RWPE2 (cell line): ENCODE measurements around the gene RYK.

Source experiments
- ATAC-seq: fragments of 200-7000 bp; cut with Tn5 transposase; 3 replicates; pipeline ENCODE4 v1.9.1; 2021; ENCODE audit warnings: low read depth
- DNase-seq: peaks from one replicate; pipeline ENCODE4 v3.0.0-alpha.2; 2020; ENCODE audit warnings: low spot score
- H3K27ac ChIP-seq: fragments of 450-650 bp; 2 replicates; pipeline ENCODE4 v1.5.1; 2017; ENCODE audit warnings: mild to moderate bottlenecking; ENCODE audit not compliant: poor library complexity, severe bottlenecking
- H3K27me3 ChIP-seq: fragments of 250-450 bp; sonication (Bioruptor Pico); 2 replicates; pipeline ENCODE4 v1.5.1; 2021; ENCODE audit warnings: mild to moderate bottlenecking, moderate library complexity; ENCODE audit not compliant: insufficient read depth, poor library complexity, severe bottlenecking
- H3K36me3 ChIP-seq: fragments of 250-450 bp; sonication (Bioruptor Pico); 2 replicates; pipeline ENCODE4 v1.5.1; 2020; ENCODE audit warnings: low read depth, mild to moderate bottlenecking, moderate library complexity
- H3K4me1 ChIP-seq: fragments of 250-450 bp; sonication (Bioruptor Pico); 2 replicates; pipeline ENCODE4 v1.5.1; 2021; ENCODE audit warnings: mild to moderate bottlenecking, moderate library complexity; ENCODE audit not compliant: insufficient read depth, poor library complexity, severe bottlenecking
- H3K4me3 ChIP-seq: fragments of 250-450 bp; sonication (Bioruptor Pico); 2 replicates; pipeline ENCODE4 v1.5.1; 2021; ENCODE audit warnings: mild to moderate bottlenecking, moderate library complexity; ENCODE audit not compliant: severe bottlenecking
- H3K9me3 ChIP-seq: fragments of 250-450 bp; sonication (Bioruptor Pico); 2 replicates; pipeline ENCODE4 v1.5.1; 2021; ENCODE audit warnings: mild to moderate bottlenecking, moderate library complexity; ENCODE audit not compliant: severe bottlenecking
- CTCF ChIP-seq: fragments of 450-650 bp; IDR thresholded peaks from one replicate; pipeline ENCODE4 v1.5.1; 2017; ENCODE audit warnings: mild to moderate bottlenecking, moderate library complexity; ENCODE audit not compliant: poor library complexity, severe bottlenecking

RYK gene

GRCh38 chr3:134242649-134243617, 7.7 kb downstream of the RYK start:
- DNase-seq (no peak), ATAC-seq (peak; percentile 90)
- Histone ChIP-seq H3K4me1 (peaks cover 44% of the 10 kb centered on the region), H3K4me3 (no peak overlapping the region), H3K27ac (peak overlapping the region; percentile 65), H3K27me3 (no peaks in the 10 kb centered on the region), H3K9me3 (no peaks in the 10 kb centered on the region), H3K36me3 (0 out of 2 replicates have a peak, but pooled peaks cover 3% of the 10 kb centered on the region)
- no peak for TF ChIP-seq CTCF

- Histone ChIP-seq H3K27ac (no peak overlapping the region), H3K4me3 (no peak overlapping the region), H3K4me1 (peaks cover 51% of the 10 kb centered on the region), H3K27me3 (no peaks in the 10 kb centered on the region), H3K36me3 (no peaks in the 10 kb centered on the region), H3K9me3 (no peaks in the 10 kb centered on the region)
- TF ChIP-seq CTCF = no peak
- DNase-seq (no peak), ATAC-seq (no peak)
Observed at GRCh38 chr3:134239538-134239937, 11.1 kb downstream of the RYK start.

GRCh38 chr3:134237454-134238145, 13.1 kb downstream of the RYK start:
- Histone ChIP-seq H3K27me3 (no peaks in the 10 kb centered on the region), H3K4me1 (peaks cover 43% of the 10 kb centered on the region), H3K36me3 (no peaks in the 10 kb centered on the region), H3K9me3 (no peaks in the 10 kb centered on the region), H3K27ac (no peak overlapping the region), H3K4me3 (no peak overlapping the region)
- DNase-seq (no peak), ATAC-seq (no peak)
- TF ChIP-seq CTCF = no peak

DNA sequence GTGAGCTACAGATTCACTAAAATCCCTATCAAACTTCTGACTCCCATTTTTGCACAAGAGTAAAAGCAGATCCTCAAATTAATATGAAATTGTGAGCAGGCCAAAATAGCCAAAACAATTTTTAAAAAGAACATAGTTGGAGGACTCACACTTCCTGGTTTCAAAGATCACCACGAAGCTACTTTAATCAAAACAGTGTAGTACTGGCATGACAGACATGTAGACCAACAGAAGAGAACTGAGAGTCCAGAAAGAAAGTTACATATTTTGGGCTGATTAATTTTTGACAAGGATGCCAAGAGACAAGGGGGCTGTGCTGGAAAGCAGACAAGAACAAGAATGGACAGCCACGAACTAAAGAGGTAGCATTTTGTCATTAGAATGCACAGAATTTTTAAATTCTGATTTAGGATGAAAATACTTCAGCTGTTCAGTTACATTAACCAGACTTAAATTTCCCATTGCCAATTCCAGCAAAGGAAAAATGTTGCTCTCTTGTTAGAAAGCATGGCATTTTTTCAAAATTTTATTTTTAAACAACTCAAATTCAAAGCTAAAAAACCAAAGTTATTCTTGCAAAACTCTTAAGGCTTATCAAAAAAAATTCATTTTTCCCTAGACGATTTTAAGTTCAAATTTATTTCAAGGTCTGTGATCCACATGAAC, 14.0 kb downstream of the RYK start:
- ATAC-seq (no peak), DNase-seq (no peak)
- no peak overlapping the region for H3K27ac ChIP-seq
- H3K4me1 ChIP-seq = peaks cover 39% of the 10 kb centered on the region
- H3K9me3 ChIP-seq = no peaks in the 10 kb centered on the region
- H3K4me3 ChIP-seq = no peak overlapping the region
- TF ChIP-seq CTCF = no peak
- no peaks in the 10 kb centered on the region for H3K36me3 ChIP-seq
- H3K27me3 ChIP-seq = no peaks in the 10 kb centered on the region
